IMR-90 (cell line): ENCODE data around the gene NOL6. TPM values are rescaled to one million over a fixed set of nuclear protein-coding genes. Genes with fewer than 3 reads are reported as not detected.

Experiments used
- ATAC-seq: fragments of 200-7000 bp; cut with Tn5 transposase; 2 replicates; pipeline ENCODE4 v1.9.1; 2020; ENCODE audit warnings: low read depth, mild to moderate bottlenecking, moderate library complexity
- BruUV-seq: library from RNA; stranded (reverse); fragments of 400-500 nt; replicated peaks from 2 replicates; lab custom pipeline; 2021; lab: Mats Ljungman, UMichigan
- CTCF ChIA-PET: fragments of 300-600 bp; formaldehyde crosslinking; extraction: SDS; loops from one replicate; lab custom pipeline; 2021; ENCODE audit warnings: antibody characterized with exemption; lab: Yijun Ruan, JAX
- POLR2A ChIA-PET: fragments of 300-600 bp; sonication (Branson Sonifier 250); formaldehyde crosslinking; loops from one replicate; lab custom pipeline; 2022; ENCODE audit warnings: antibody characterized with exemption; ENCODE audit not compliant: unreplicated experiment; lab: Charles Lee
- DNase-seq: peaks from one replicate; pipeline ENCODE4 v3.0.0; 2013
- H2AFZ ChIP-seq: replicated peaks from 2 replicates; pipeline ENCODE3; 2013; ENCODE audit warnings: low read length, mild to moderate bottlenecking; ENCODE audit not compliant: poor library complexity
- H2AK5ac ChIP-seq: 2 replicates; pipeline ENCODE4 v1.6.1; 2013; ENCODE audit warnings: low read depth, low read length, inconsistent platforms
- H2AK9ac ChIP-seq: replicated peaks from 2 replicates; pipeline ENCODE3; 2013; ENCODE audit warnings: mild to moderate bottlenecking, low read depth, low read length, moderate library complexity; ENCODE audit not compliant: poor library complexity
- H2BK120ac ChIP-seq: 2 replicates; pipeline ENCODE4 v1.6.1; 2013; ENCODE audit warnings: low read depth, low read length, inconsistent platforms
- H2BK15ac ChIP-seq: 3 replicates; pipeline ENCODE4 v1.6.1; 2013; ENCODE audit warnings: low read depth, low read length, inconsistent platforms
- H2BK20ac ChIP-seq: 2 replicates; pipeline ENCODE4 v1.6.1; 2013; ENCODE audit warnings: low read depth, mild to moderate bottlenecking, inconsistent platforms, low read length, moderate library complexity
- H2BK5ac ChIP-seq: 2 replicates; pipeline ENCODE4 v1.6.1; 2013; ENCODE audit warnings: mild to moderate bottlenecking, low read depth, low read length, inconsistent platforms; ENCODE audit not compliant: poor library complexity, severe bottlenecking
- H3K14ac ChIP-seq: replicated peaks from 2 replicates; pipeline ENCODE4 v1.6.1; 2013; ENCODE audit warnings: low read depth, low read length, inconsistent platforms
- H3K18ac ChIP-seq: 2 replicates; pipeline ENCODE4 v1.6.1; 2013; ENCODE audit warnings: low read depth, low read length, control low read depth
- H3K23ac ChIP-seq: 2 replicates; pipeline ENCODE4 v1.6.1; 2013; ENCODE audit warnings: low read depth, low read length, inconsistent platforms
- H3K27ac ChIP-seq: 2 replicates; pipeline ENCODE4 v1.5.1; 2013; ENCODE audit warnings: mild to moderate bottlenecking, control low read depth, low read length; ENCODE audit not compliant: insufficient read depth
- H3K27me3 ChIP-seq: 2 replicates; pipeline ENCODE4 v1.6.1; 2013; ENCODE audit warnings: low read length; ENCODE audit not compliant: control insufficient read depth, insufficient read depth
- H3K36me3 ChIP-seq: 2 replicates; pipeline ENCODE4 v1.6.1; 2013; ENCODE audit warnings: low read length, mixed read lengths; ENCODE audit not compliant: control insufficient read depth, insufficient read depth
- H3K4ac ChIP-seq: 2 replicates; pipeline ENCODE4 v1.6.1; 2013; ENCODE audit warnings: low read depth, low read length, inconsistent platforms
- H3K4me1 ChIP-seq: 2 replicates; pipeline ENCODE4 v1.6.1; 2013; ENCODE audit warnings: low read length, mixed read lengths; ENCODE audit not compliant: control insufficient read depth, insufficient read depth
- H3K4me2 ChIP-seq: 2 replicates; pipeline ENCODE4 v1.6.1; 2013; ENCODE audit warnings: low read depth, mild to moderate bottlenecking, control low read depth, low read length, moderate library complexity
- H3K4me3 ChIP-seq: 2 replicates; pipeline ENCODE4 v1.5.1; 2013; ENCODE audit warnings: low read depth, mild to moderate bottlenecking, control low read depth, low read length, moderate library complexity; ENCODE audit not compliant: insufficient read depth
- H3K56ac ChIP-seq: 2 replicates; pipeline ENCODE4 v1.6.1; 2013; ENCODE audit warnings: low read length, inconsistent platforms; ENCODE audit not compliant: insufficient read depth; ENCODE audit errors: extremely low read depth
- H3K79me1 ChIP-seq, 2 experiments: 2 replicates each; pipeline ENCODE4 v1.6.1; 2013; ENCODE audit warnings: low read length in 2 of 2, inconsistent platforms in 1 of 2, low read depth in 1 of 2
- H3K9ac ChIP-seq: 2 replicates; pipeline ENCODE4 v1.6.1; 2013; ENCODE audit warnings: low read depth, low read length, control low read depth
- H3K9me1 ChIP-seq: 2 replicates; pipeline ENCODE4 v1.6.1; 2013; ENCODE audit warnings: low read length, inconsistent platforms; ENCODE audit not compliant: insufficient read depth
- H3K9me3 ChIP-seq: 2 replicates; pipeline ENCODE4 v1.6.1; 2013; ENCODE audit warnings: low read length; ENCODE audit not compliant: control insufficient read depth, insufficient read depth
- H4K20me1 ChIP-seq: 2 replicates; pipeline ENCODE4 v1.6.1; 2013; ENCODE audit warnings: low read length, inconsistent platforms; ENCODE audit not compliant: insufficient read depth
- H4K5ac ChIP-seq: 2 replicates; pipeline ENCODE4 v1.6.1; 2013; ENCODE audit warnings: mild to moderate bottlenecking, low read depth, low read length, control low read depth
- H4K8ac ChIP-seq, 2 experiments: 2 replicates each; pipeline ENCODE4 v1.6.1; 2013; ENCODE audit warnings: low read depth in 2 of 2, low read length in 2 of 2, control low read depth in 1 of 2, inconsistent platforms in 1 of 2
- H4K91ac ChIP-seq: 2 replicates; pipeline ENCODE4 v1.6.1; 2013; ENCODE audit warnings: low read depth, low read length, inconsistent platforms; ENCODE audit not compliant: insufficient read depth
- BHLHE40 ChIP-seq: fragments of 150-350 bp; IDR thresholded peaks from 2 replicates; pipeline ENCODE4 v1.6.1; 2016; ENCODE audit warnings: mild to moderate bottlenecking, low read depth, low read length
- POLR2A ChIP-seq: IDR thresholded peaks from 2 replicates; pipeline ENCODE4 v1.6.1; 2012; ENCODE audit warnings: mild to moderate bottlenecking, low read depth, low read length
- WGBS, 2 experiments: methylation state at CpG; one replicate each; pipeline versions ENCODE4 v1.1.5 to v1.1.7; 2013; ENCODE audit warnings: missing lambda C conversion rate in 2 of 2; ENCODE audit not compliant: insufficient read length in 1 of 2; ENCODE audit errors: extremely low coverage in 2 of 2; 5-methylcytosine and 5-hydroxymethylcytosine counted together
- dilution Hi-C: fragments of 300-500 bp; cut with HindIII; formaldehyde crosslinking; loops from one replicate; pipeline ENCODE4 v1.14.3; 2018; ENCODE audit warnings: low sequenced_read_pairs; ENCODE audit not compliant: unreplicated experiment
- in situ Hi-C: fragments of 300-500 bp; cut with MboI; formaldehyde crosslinking; loops from 3 replicates; pipeline ENCODE4 v1.14.3; 2019; ENCODE audit warnings: low sequenced_read_pairs, inconsistent platforms, mixed read lengths
- intact Hi-C: fragments of 100-400 bp; cut with micrococcal nuclease; formaldehyde crosslinking; loops from 2 replicates; pipeline ENCODE4 v1.10.0; 2022
- polyA plus RNA-seq, 3 experiments: library from polyadenylated mRNA; depleted of rRNA; stranded (reverse); fragments of >200 nt; gene quantifications; 2 replicates each; pipeline ENCODE4 v1.2.3, GENCODE V29; 2012; ENCODE audit warnings: low replicate concordance in 1 of 3
- total RNA-seq: library from RNA; depleted of rRNA; stranded (reverse); fragments of >200 nt; gene quantifications from 2 replicates; pipeline ENCODE4 v1.2.3, GENCODE V29; 2012

The NOL6 gene
- total and polyA plus RNA-seq, 2 of the 4 experiments (the other 2 are of a cell fraction), result 47.3 to 71.7 TPM

DNA sequence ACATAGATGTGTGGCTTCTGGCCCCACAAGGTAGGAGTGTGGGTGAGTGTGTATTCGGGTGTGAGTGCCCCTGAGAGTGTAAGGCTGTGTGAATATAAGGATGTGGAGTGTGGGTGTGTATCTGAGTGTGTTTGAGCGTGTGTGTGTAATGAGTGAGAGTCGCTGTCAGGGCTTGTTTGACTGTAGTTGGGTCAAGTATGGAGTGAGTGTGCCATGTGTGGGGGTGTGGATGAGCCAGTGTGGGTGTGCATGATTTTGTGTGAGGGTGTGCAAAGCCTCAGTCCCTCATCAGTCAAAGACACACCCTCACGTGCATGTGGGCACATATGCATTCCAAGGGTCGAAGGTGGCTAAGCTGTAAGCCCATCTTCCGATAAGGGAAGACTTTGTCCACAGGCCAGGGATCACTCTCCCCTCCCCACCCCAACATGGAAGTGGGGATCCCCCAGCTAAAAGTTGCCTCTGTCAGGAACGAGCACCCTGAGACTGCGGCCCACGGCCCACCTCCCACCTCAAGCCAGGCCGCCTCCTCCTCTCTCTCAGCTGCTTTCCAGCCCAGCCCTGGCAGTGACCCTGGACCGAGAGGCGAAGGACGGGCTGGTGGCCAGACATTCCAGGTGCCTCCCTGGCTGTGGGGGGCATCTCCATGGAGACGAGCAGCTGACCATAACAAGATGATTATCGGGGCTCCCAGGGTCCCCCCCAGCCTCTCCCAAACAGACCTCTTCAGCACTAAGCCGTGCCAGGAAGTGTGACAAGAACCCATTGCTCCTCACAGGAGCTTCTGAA, 39.2 kb downstream of the NOL6 start:
- intact Hi-C loops, result no loop called here
- WGBS, 2 experiments, result 79% methylated on average over 7 of the region's 16 CpGs; no CpG with 5 or more reads in 1 of the 2 experiments
- Histone ChIP-seq H3K79me1 (no peaks in the 10 kb centered on the region), H3K4ac (no peak overlapping the region), H4K91ac (no peak overlapping the region), H2BK20ac (no peak overlapping the region), H3K9ac (no peak overlapping the region), H3K14ac (no peak overlapping the region), H4K5ac (no peak overlapping the region), H2AK5ac (no peak overlapping the region), H3K23ac (no peak overlapping the region), H3K4me1 (0 out of 2 replicates have a peak, but pooled peaks cover 1% of the 10 kb centered on the region), H3K27ac (no peak overlapping the region), H2BK120ac (no peak overlapping the region), H4K20me1 (no peaks in the 10 kb centered on the region), H3K56ac (no peak overlapping the region), H3K18ac (no peak overlapping the region), H3K27me3 (peaks cover 27% of the 10 kb centered on the region), H3K36me3 (no peaks in the 10 kb centered on the region), H4K8ac (no peak overlapping the region), H2BK5ac (no peak overlapping the region), H3K9me1 (peaks cover 6% of the 10 kb centered on the region; the same call in 1 of the 2 replicates), H2AFZ (peak overlapping the region; percentile 62), H3K9me3 (no peaks in the 10 kb centered on the region), H2AK9ac (no peak overlapping the region), H3K4me3 (no peak overlapping the region), H2BK15ac (no peak overlapping the region), H3K4me2 (no peak overlapping the region)
- CTCF ChIA-PET, result no interaction called here
- in situ Hi-C loops, result no loop called here
- POLR2A ChIA-PET, result no interaction called here
- dilution Hi-C loops, result no loop called here
- ATAC-seq (no peak), DNase-seq (no peak)
- TF ChIP-seq BHLHE40, result peak; percentile 69
- no peak for TF ChIP-seq POLR2A
- no TSS peak for BruUV-seq
